Epithelial cell of esophagus (primary cell): ENCODE measurements around the gene FILIP1L.
A peak's percentile ranks its signal among the peaks of the same experiment; 100 is the strongest.

ENCODE experiments used
- DNase-seq: peaks from one replicate; pipeline ENCODE4 v3.0.0; 2010; ENCODE audit warnings: low read depth
- H3K4me3 ChIP-seq: 2 replicates; pipeline ENCODE4 v1.5.1; 2011; ENCODE audit warnings: mild to moderate bottlenecking, low read length, control low read depth
- CTCF ChIP-seq: IDR thresholded peaks from 2 replicates; pipeline ENCODE4 v1.5.1; 2011; ENCODE audit warnings: low read depth, mild to moderate bottlenecking, low read length, control low read depth, inconsistent platforms; ENCODE audit not compliant: insufficient read depth; ENCODE audit errors: missing control alignments

FILIP1L gene

GRCh38 chr3:99982650-99983049, 131.7 kb downstream of the FILIP1L start:
- DNase-seq, result no peak
- TF ChIP-seq CTCF, result no peak
- H3K4me3 ChIP-seq, result no peak overlapping the region

GRCh38 chr3:99981138-99981537, 133.2 kb downstream of the FILIP1L start:
- TF ChIP-seq CTCF, result no peak
- H3K4me3 ChIP-seq, result no peak overlapping the region
- DNase-seq, result no peak

- no peak for TF ChIP-seq CTCF
- DNase-seq, result no peak
- no peak overlapping the region for H3K4me3 ChIP-seq
Observed at GRCh38 chr3:99980606-99981005, 133.7 kb downstream of the FILIP1L start.

- DNase-seq, result no peak
- H3K4me3 ChIP-seq, result no peak overlapping the region
- no peak for TF ChIP-seq CTCF
Observed at GRCh38 chr3:99978221-99978620, 136.1 kb downstream of the FILIP1L start.

DNA sequence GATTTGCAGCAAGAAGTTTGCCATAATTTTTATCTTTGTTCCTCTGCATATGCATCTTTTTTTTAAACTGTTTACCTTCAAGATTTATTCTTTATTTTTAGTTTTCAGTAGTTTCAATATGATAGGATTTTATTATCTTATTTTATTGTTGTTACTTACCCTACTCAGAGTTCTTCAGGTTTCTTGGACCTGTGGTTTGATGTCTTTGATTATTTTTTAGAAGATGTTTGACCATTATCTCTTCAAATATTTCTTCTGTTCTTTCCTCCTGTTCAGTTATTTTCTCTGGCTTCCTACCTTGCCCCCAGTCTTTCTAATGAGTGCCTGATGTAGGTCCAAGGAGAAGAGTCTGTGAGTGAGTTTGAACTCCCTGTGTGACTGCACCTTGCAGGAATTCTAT, 137.7 kb downstream of the FILIP1L start:
- no peak for DNase-seq
- TF ChIP-seq CTCF, result no peak
- H3K4me3 ChIP-seq, result no peak overlapping the region

DNA sequence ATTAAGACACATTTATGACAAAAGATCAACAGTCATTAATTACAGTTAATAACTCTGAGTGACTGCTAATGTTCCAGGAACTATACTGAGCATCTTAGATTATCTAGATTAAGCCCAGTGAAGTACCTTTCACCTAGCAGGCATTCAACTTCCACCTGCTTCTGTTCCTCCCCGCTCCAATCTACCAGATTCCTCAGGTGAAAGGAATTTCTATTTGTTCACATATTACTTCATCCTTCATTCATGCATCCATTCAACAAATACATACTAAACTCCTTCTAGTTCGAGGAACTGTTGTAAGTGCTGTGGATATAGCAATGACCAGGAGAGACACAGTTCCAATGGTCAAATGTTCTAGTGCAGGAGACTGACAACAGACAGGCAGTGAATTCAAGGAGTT, 139.3 kb downstream of the FILIP1L start:
- H3K4me3 ChIP-seq, result no peak overlapping the region
- DNase-seq, result peak; percentile 57
- no peak for TF ChIP-seq CTCF

DNA sequence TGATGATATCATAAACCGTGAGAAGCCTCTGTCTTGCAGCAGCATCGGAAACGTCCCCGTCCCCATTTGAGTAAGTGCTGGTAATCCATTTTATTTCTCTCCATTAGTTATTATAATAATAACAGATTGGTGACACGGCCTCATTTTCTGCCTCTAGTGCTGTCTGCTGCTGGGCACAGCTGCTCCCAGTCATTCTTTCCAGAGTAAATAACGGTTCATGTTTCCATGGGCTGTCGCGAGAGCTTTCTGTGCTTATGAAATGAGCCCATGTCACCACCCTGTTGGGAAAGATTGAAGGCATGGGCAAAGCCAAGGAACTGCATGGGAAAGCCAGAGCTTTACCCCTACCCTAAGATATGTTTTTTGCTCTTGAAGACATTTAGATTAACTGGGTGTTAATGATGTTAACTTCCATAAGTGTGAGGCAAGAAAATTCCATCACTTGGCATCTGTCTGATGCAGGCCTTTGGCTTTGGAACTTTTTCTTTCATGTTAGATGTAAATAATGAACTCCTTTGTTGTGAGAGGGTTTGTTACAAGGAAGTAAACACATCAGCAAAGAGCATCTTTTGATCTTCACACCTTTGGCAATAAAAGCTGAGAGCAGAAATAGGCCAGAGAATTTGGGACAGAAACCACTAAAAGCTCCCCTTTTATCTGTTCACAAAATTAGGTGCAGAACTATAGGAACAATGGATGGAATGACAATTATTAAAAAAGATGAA, 141.8 kb downstream of the FILIP1L start:
- H3K4me3 ChIP-seq, result no peak overlapping the region
- DNase-seq, result no peak
- no peak for TF ChIP-seq CTCF
